PC-9 (cell line): Measurements from ENCODE around the gene ALDH18A1.

Experiments used
- EZH2 ChIP-seq: fragments of 200-600 bp; sonication (generic); IDR thresholded peaks from 2 replicates; pipeline ENCODE4 v1.8.0; 2017; ENCODE audit warnings: antibody characterized with exemption, low read depth
- TF ChIP-seq, protein P1 (sequence below): fragments of 200-600 bp; sonication (generic); conservative IDR thresholded peaks from 2 replicates; pipeline ENCODE4 v1.6.1; 2017; ENCODE audit warnings: mixed run types, antibody characterized with exemption, mild to moderate bottlenecking, moderate library complexity

- no peak for TF ChIP-seq EZH2
- TF ChIP-seq, protein P1, sequence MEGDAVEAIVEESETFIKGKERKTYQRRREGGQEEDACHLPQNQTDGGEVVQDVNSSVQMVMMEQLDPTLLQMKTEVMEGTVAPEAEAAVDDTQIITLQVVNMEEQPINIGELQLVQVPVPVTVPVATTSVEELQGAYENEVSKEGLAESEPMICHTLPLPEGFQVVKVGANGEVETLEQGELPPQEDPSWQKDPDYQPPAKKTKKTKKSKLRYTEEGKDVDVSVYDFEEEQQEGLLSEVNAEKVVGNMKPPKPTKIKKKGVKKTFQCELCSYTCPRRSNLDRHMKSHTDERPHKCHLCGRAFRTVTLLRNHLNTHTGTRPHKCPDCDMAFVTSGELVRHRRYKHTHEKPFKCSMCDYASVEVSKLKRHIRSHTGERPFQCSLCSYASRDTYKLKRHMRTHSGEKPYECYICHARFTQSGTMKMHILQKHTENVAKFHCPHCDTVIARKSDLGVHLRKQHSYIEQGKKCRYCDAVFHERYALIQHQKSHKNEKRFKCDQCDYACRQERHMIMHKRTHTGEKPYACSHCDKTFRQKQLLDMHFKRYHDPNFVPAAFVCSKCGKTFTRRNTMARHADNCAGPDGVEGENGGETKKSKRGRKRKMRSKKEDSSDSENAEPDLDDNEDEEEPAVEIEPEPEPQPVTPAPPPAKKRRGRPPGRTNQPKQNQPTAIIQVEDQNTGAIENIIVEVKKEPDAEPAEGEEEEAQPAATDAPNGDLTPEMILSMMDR, result no peak
Measured at GRCh38 chr10:95648138-95648537, 8.4 kb downstream of the ALDH18A1 start.
